HG02981 (cell line): ENCODE data around the gene GJD4.

Experiments
- ATAC-seq: cut with Tn5 transposase; IDR thresholded peaks from one replicate; pipeline ENCODE4 v1.9.1; 2021; ENCODE audit warnings: mild to moderate bottlenecking, moderate library complexity; ENCODE audit not compliant: unreplicated experiment

Gene GJD4

DNA sequence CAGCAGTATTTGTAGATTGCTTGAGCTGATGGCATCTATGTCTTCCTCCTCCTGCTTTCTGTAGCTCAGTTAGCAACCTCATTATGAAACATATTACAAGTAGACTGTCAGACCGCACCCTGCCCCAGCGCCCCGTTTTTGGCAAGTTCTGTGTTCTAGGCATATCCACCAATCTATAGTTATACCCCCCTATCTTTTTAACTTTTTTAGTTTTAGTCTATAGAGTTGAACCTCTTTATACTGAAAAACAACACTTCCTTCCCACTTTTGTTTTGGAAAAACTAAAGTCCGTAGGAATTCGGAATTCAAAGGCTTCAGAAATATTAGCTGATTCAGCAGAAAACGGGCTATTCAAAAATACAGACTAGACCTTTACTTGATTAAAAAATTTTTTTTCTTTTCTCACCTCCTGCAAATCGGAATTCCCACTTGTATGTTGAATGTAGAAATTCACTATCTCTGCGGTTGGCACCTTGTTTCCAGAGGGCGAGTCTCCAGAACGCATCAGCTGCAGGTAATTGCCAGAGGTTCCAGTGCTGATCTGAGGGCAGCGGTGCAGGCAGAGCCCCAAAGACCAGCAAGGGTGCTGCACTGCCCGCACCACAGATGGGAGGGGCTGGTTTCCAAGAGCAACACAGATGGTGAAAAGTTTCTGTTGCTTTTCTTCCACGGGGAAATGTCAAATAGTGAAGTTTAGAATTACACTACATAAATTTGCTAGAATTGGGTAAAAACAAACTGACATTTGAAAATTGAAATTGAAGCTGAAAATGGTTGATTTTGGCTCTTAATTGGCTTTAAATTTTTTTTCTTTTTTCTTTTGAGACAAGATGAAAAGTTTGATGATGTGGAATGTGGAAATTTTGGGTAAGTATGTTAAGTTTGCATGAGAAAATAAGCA, 39.2 kb downstream of the GJD4 start:
- no peak for ATAC-seq

DNA sequence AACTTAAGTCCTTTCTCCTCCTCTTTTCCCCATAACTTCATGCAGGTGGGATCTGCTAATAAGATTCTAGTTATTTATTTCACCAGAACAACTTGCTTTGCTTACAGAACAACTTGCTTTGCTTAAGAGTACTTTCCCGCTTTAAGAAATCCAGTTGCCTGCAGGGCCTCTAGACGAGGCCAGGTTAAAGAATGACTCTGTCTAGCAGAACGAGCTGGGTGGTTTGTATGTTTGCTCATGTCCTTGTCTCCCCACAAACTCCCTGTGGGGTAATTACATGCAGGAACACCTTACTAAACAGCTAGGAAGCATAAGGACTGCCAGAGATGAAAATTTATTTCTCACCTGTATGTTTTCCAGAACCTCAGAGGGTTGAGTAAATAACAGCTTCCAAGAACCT, 45.8 kb downstream of the GJD4 start:
- no peak for ATAC-seq

- no peak for ATAC-seq
Observed at GRCh38 chr10:35652824-35653223, 47.7 kb downstream of the GJD4 start.

GRCh38 chr10:35657621-35658020, 52.5 kb downstream of the GJD4 start:
- ATAC-seq, result no peak
